ENCODE measurements around the gene SECISBP2.

The SECISBP2 gene

DNA sequence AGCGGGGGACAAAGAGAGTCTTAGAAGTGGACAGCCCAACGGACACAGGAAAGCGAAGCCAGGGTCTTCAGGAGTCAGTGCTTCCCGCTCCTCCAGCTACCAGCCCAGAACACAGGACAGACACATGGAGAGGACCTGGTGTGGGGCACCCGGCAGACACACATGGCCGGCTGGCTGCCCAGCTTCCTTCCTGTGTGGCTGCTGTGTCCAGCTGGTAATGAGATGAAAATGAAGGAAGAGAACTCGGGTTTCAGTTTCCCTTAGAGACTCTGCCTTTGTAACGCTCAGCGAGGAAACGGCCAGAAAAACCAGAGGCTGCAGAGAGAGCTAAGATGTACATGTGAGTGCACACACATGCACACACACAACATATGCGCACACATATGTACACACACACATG lies 87.5 kb downstream of the SECISBP2 start:
- DNase-seq (ENCODE audit: low spot score) = no peak

DNA sequence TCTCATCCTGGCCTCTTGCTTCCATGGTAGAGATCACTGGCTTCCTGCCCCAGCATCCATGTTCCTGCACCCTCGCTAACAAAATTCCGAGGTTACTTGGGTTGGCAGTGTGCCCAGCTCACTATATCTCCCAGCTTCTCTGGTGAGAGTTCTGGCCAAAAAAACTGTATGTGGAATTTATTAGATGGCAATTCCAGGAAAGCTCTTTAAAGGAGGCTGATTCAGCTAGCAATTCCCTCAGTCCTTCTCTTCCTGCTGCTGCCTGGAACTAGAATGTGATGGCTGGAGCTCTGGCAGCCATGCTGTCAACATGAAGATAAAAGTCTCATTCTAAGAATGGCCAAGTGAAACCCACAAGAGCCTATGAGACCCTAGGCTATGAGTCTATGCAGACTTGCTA lies 88.8 kb downstream of the SECISBP2 start:
- DNase-seq (ENCODE audit: low spot score) = no peak

DNA sequence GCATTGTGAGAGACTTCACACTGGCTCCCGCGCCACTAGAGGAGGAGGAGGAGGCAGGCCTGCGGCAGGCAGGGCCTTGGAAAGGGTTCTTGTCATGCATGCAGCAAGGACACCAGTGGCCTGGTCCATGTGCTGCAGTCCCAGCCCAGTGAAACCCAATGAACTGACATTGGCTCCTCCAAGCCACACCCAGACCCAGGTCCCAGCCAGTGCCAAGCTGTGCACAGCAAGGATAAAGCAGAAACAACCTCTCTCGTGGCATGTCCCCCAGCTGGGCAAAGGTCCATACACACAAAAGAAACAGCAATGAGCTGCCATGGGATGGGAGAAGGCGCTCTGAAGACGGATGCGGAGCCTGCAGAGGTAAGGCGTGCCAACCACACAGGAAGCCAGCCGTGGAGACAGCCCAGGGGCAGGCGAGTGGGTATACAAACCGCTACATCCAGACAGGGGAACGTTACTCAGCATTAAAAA lies 90.4 kb downstream of the SECISBP2 start:
- no peak for DNase-seq (ENCODE audit: low spot score)

All from AG08396 (cell line).